ENCODE results near the gene TMEM233.

DNA sequence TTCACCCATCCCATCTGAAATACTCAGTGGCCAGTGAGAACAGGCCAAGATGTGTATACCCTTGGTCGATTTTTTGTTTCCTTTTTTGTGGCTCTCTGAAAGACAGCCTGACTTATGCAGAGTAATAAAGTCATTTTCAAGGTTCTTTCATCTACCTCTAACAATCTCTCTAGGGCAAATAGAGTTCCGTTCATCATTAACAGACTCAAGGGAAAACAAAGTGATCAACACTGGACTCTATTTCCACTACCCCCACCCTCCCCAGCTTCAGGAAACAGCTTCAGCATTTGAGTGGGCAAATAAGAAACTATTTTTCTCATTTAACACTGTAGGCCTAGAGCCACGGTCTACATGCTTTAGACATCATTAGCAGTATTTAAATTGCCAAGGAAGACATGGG is 90.2 kb downstream of the TMEM233 start:
- no peak for TF ChIP-seq NFIC (IDR thresholded peaks at IDR 0.05)
- no peak for TF ChIP-seq EGR1 (IDR thresholded peaks at IDR 0.05)
- TF ChIP-seq RAD21 (IDR thresholded peaks at IDR 0.05; ENCODE audit: low read depth), result no peak
- TF ChIP-seq, protein P1, sequence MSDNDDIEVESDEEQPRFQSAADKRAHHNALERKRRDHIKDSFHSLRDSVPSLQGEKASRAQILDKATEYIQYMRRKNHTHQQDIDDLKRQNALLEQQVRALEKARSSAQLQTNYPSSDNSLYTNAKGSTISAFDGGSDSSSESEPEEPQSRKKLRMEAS (IDR thresholded peaks at IDR 0.05), result no peak
- no peak for TF ChIP-seq EP300 (IDR thresholded peaks at IDR 0.05; ENCODE audit: borderline replicate concordance)
- no peak for TF ChIP-seq YY1 (IDR thresholded peaks at IDR 0.05; ENCODE audit: low read depth)
- TF ChIP-seq, protein P2, sequence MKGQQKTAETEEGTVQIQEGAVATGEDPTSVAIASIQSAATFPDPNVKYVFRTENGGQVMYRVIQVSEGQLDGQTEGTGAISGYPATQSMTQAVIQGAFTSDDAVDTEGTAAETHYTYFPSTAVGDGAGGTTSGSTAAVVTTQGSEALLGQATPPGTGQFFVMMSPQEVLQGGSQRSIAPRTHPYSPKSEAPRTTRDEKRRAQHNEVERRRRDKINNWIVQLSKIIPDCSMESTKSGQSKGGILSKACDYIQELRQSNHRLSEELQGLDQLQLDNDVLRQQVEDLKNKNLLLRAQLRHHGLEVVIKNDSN (IDR thresholded peaks at IDR 0.05), result no peak
- TF ChIP-seq CREB1 (IDR thresholded peaks at IDR 0.05; ENCODE audit: low read depth), result no peak
- TF ChIP-seq CEBPB (IDR thresholded peaks at IDR 0.05), result no peak
- no peak for TF ChIP-seq TAF1 (IDR thresholded peaks at IDR 0.05; ENCODE audit: low read depth)
- TF ChIP-seq TEAD4 (IDR thresholded peaks at IDR 0.05), result no peak

Measured in Ishikawa (cell line).